IMR-90 (cell line): ENCODE results near the gene VEGFA. TPM values are rescaled to one million over a fixed set of nuclear protein-coding genes. Genes with fewer than 3 reads are reported as not detected.

ENCODE experiments used
- ATAC-seq: fragments of 200-7000 bp; cut with Tn5 transposase; 2 replicates; pipeline ENCODE4 v1.9.1; 2020; ENCODE audit warnings: low read depth, mild to moderate bottlenecking, moderate library complexity
- BruUV-seq: library from RNA; stranded (reverse); fragments of 400-500 nt; replicated peaks from 2 replicates; lab custom pipeline; 2021; lab: Mats Ljungman, UMichigan
- CTCF ChIA-PET: fragments of 300-600 bp; formaldehyde crosslinking; extraction: SDS; loops from one replicate; lab custom pipeline; 2021; ENCODE audit warnings: antibody characterized with exemption; lab: Yijun Ruan, JAX
- POLR2A ChIA-PET: fragments of 300-600 bp; sonication (Branson Sonifier 250); formaldehyde crosslinking; loops from one replicate; lab custom pipeline; 2022; ENCODE audit warnings: antibody characterized with exemption; ENCODE audit not compliant: unreplicated experiment; lab: Charles Lee
- DNase-seq: peaks from one replicate; pipeline ENCODE4 v3.0.0; 2013
- H2AFZ ChIP-seq: replicated peaks from 2 replicates; pipeline ENCODE3; 2013; ENCODE audit warnings: low read length, mild to moderate bottlenecking; ENCODE audit not compliant: poor library complexity
- H2AK5ac ChIP-seq: 2 replicates; pipeline ENCODE4 v1.6.1; 2013; ENCODE audit warnings: low read depth, low read length, inconsistent platforms
- H2AK9ac ChIP-seq: replicated peaks from 2 replicates; pipeline ENCODE3; 2013; ENCODE audit warnings: mild to moderate bottlenecking, low read depth, low read length, moderate library complexity; ENCODE audit not compliant: poor library complexity
- H2BK120ac ChIP-seq: 2 replicates; pipeline ENCODE4 v1.6.1; 2013; ENCODE audit warnings: low read depth, low read length, inconsistent platforms
- H2BK15ac ChIP-seq: 3 replicates; pipeline ENCODE4 v1.6.1; 2013; ENCODE audit warnings: low read depth, low read length, inconsistent platforms
- H2BK20ac ChIP-seq: 2 replicates; pipeline ENCODE4 v1.6.1; 2013; ENCODE audit warnings: low read depth, mild to moderate bottlenecking, inconsistent platforms, low read length, moderate library complexity
- H2BK5ac ChIP-seq: 2 replicates; pipeline ENCODE4 v1.6.1; 2013; ENCODE audit warnings: mild to moderate bottlenecking, low read depth, low read length, inconsistent platforms; ENCODE audit not compliant: poor library complexity, severe bottlenecking
- H3K14ac ChIP-seq: replicated peaks from 2 replicates; pipeline ENCODE4 v1.6.1; 2013; ENCODE audit warnings: low read depth, low read length, inconsistent platforms
- H3K18ac ChIP-seq: 2 replicates; pipeline ENCODE4 v1.6.1; 2013; ENCODE audit warnings: low read depth, low read length, control low read depth
- H3K23ac ChIP-seq: 2 replicates; pipeline ENCODE4 v1.6.1; 2013; ENCODE audit warnings: low read depth, low read length, inconsistent platforms
- H3K27ac ChIP-seq: 2 replicates; pipeline ENCODE4 v1.5.1; 2013; ENCODE audit warnings: mild to moderate bottlenecking, control low read depth, low read length; ENCODE audit not compliant: insufficient read depth
- H3K27me3 ChIP-seq: 2 replicates; pipeline ENCODE4 v1.6.1; 2013; ENCODE audit warnings: low read length; ENCODE audit not compliant: control insufficient read depth, insufficient read depth
- H3K36me3 ChIP-seq: 2 replicates; pipeline ENCODE4 v1.6.1; 2013; ENCODE audit warnings: low read length, mixed read lengths; ENCODE audit not compliant: control insufficient read depth, insufficient read depth
- H3K4ac ChIP-seq: 2 replicates; pipeline ENCODE4 v1.6.1; 2013; ENCODE audit warnings: low read depth, low read length, inconsistent platforms
- H3K4me1 ChIP-seq: 2 replicates; pipeline ENCODE4 v1.6.1; 2013; ENCODE audit warnings: low read length, mixed read lengths; ENCODE audit not compliant: control insufficient read depth, insufficient read depth
- H3K4me2 ChIP-seq: 2 replicates; pipeline ENCODE4 v1.6.1; 2013; ENCODE audit warnings: low read depth, mild to moderate bottlenecking, control low read depth, low read length, moderate library complexity
- H3K4me3 ChIP-seq: 2 replicates; pipeline ENCODE4 v1.5.1; 2013; ENCODE audit warnings: low read depth, mild to moderate bottlenecking, control low read depth, low read length, moderate library complexity; ENCODE audit not compliant: insufficient read depth
- H3K56ac ChIP-seq: 2 replicates; pipeline ENCODE4 v1.6.1; 2013; ENCODE audit warnings: low read length, inconsistent platforms; ENCODE audit not compliant: insufficient read depth; ENCODE audit errors: extremely low read depth
- H3K79me1 ChIP-seq, 2 experiments: 2 replicates each; pipeline ENCODE4 v1.6.1; 2013; ENCODE audit warnings: low read length in 2 of 2, inconsistent platforms in 1 of 2, low read depth in 1 of 2
- H3K9ac ChIP-seq: 2 replicates; pipeline ENCODE4 v1.6.1; 2013; ENCODE audit warnings: low read depth, low read length, control low read depth
- H3K9me1 ChIP-seq: 2 replicates; pipeline ENCODE4 v1.6.1; 2013; ENCODE audit warnings: low read length, inconsistent platforms; ENCODE audit not compliant: insufficient read depth
- H3K9me3 ChIP-seq: 2 replicates; pipeline ENCODE4 v1.6.1; 2013; ENCODE audit warnings: low read length; ENCODE audit not compliant: control insufficient read depth, insufficient read depth
- H4K20me1 ChIP-seq: 2 replicates; pipeline ENCODE4 v1.6.1; 2013; ENCODE audit warnings: low read length, inconsistent platforms; ENCODE audit not compliant: insufficient read depth
- H4K5ac ChIP-seq: 2 replicates; pipeline ENCODE4 v1.6.1; 2013; ENCODE audit warnings: mild to moderate bottlenecking, low read depth, low read length, control low read depth
- H4K8ac ChIP-seq, 2 experiments: 2 replicates each; pipeline ENCODE4 v1.6.1; 2013; ENCODE audit warnings: low read depth in 2 of 2, low read length in 2 of 2, control low read depth in 1 of 2, inconsistent platforms in 1 of 2
- H4K91ac ChIP-seq: 2 replicates; pipeline ENCODE4 v1.6.1; 2013; ENCODE audit warnings: low read depth, low read length, inconsistent platforms; ENCODE audit not compliant: insufficient read depth
- BHLHE40 ChIP-seq: fragments of 150-350 bp; IDR thresholded peaks from 2 replicates; pipeline ENCODE4 v1.6.1; 2016; ENCODE audit warnings: mild to moderate bottlenecking, low read depth, low read length
- CEBPB ChIP-seq: IDR thresholded peaks from 2 replicates; pipeline ENCODE4 v1.6.1; 2012; ENCODE audit warnings: low read depth, low read length, improper control_type of control experiment
- CHD1 ChIP-seq: IDR thresholded peaks from 2 replicates; pipeline ENCODE4 v1.6.1; 2012; ENCODE audit warnings: low read depth, low read length, improper control_type of control experiment
- CTCF ChIP-seq: conservative IDR thresholded peaks from 2 replicates; pipeline ENCODE4 v1.5.1; 2012; ENCODE audit warnings: mild to moderate bottlenecking, low read depth, low read length, improper control_type of control experiment
- FOS ChIP-seq: fragments of 150-350 bp; IDR thresholded peaks from 2 replicates; pipeline ENCODE4 v1.6.1; 2016; ENCODE audit warnings: low read depth, low read length
- MAFK ChIP-seq: IDR thresholded peaks from 2 replicates; pipeline ENCODE4 v1.6.1; 2012; ENCODE audit warnings: low read depth, low read length, improper control_type of control experiment
- MAZ ChIP-seq: IDR thresholded peaks from 2 replicates; pipeline ENCODE4 v1.6.1; 2012; ENCODE audit warnings: low read depth, mild to moderate bottlenecking, low read length, improper control_type of control experiment, moderate library complexity, borderline replicate concordance
- MXI1 ChIP-seq: IDR thresholded peaks from 2 replicates; pipeline ENCODE4 v1.6.1; 2012; ENCODE audit warnings: low read depth, mild to moderate bottlenecking, low read length, moderate library complexity, borderline replicate concordance
- NFE2L2 ChIP-seq: fragments of 150-350 bp; IDR thresholded peaks from 2 replicates; pipeline ENCODE4 v1.6.1; 2016; ENCODE audit warnings: low read depth, mild to moderate bottlenecking, low read length
- POLR2A ChIP-seq: IDR thresholded peaks from 2 replicates; pipeline ENCODE4 v1.6.1; 2012; ENCODE audit warnings: mild to moderate bottlenecking, low read depth, low read length
- RAD21 ChIP-seq: IDR thresholded peaks from 2 replicates; pipeline ENCODE4 v1.6.1; 2012; ENCODE audit warnings: low read length, improper control_type of control experiment
- RCOR1 ChIP-seq: IDR thresholded peaks from 2 replicates; pipeline ENCODE4 v1.6.1; 2012; ENCODE audit warnings: mild to moderate bottlenecking, low read length, improper control_type of control experiment; ENCODE audit not compliant: insufficient replicate concordance
- RFX5 ChIP-seq: IDR thresholded peaks from 2 replicates; pipeline ENCODE4 v1.8.0; 2012; ENCODE audit warnings: low read depth, mild to moderate bottlenecking, low read length, moderate library complexity
- SMC3 ChIP-seq: fragments of 150-350 bp; IDR thresholded peaks from 2 replicates; pipeline ENCODE4 v1.6.1; 2016; ENCODE audit warnings: low read depth, mild to moderate bottlenecking, antibody characterized with exemption, low read length, moderate library complexity
- USF2 ChIP-seq: fragments of 150-350 bp; IDR thresholded peaks from 2 replicates; pipeline ENCODE4 v1.6.1; 2017; ENCODE audit warnings: mild to moderate bottlenecking, antibody characterized with exemption, low read length, low read depth
- WGBS, 2 experiments: methylation state at CpG; one replicate each; pipeline versions ENCODE4 v1.1.5 to v1.1.7; 2013; ENCODE audit warnings: missing lambda C conversion rate in 2 of 2; ENCODE audit not compliant: insufficient read length in 1 of 2; ENCODE audit errors: extremely low coverage in 2 of 2; 5-methylcytosine and 5-hydroxymethylcytosine counted together
- dilution Hi-C: fragments of 300-500 bp; cut with HindIII; formaldehyde crosslinking; loops from one replicate; pipeline ENCODE4 v1.14.3; 2018; ENCODE audit warnings: low sequenced_read_pairs; ENCODE audit not compliant: unreplicated experiment
- in situ Hi-C: fragments of 300-500 bp; cut with MboI; formaldehyde crosslinking; loops from 3 replicates; pipeline ENCODE4 v1.14.3; 2019; ENCODE audit warnings: low sequenced_read_pairs, inconsistent platforms, mixed read lengths
- intact Hi-C: fragments of 100-400 bp; cut with micrococcal nuclease; formaldehyde crosslinking; loops from 2 replicates; pipeline ENCODE4 v1.10.0; 2022
- polyA plus RNA-seq, 3 experiments: library from polyadenylated mRNA; depleted of rRNA; stranded (reverse); fragments of >200 nt; gene quantifications; 2 replicates each; pipeline ENCODE4 v1.2.3, GENCODE V29; 2012; ENCODE audit warnings: low replicate concordance in 1 of 3
- total RNA-seq: library from RNA; depleted of rRNA; stranded (reverse); fragments of >200 nt; gene quantifications from 2 replicates; pipeline ENCODE4 v1.2.3, GENCODE V29; 2012

Gene VEGFA
- total and polyA plus RNA-seq, 2 of the 4 experiments (the other 2 are of a cell fraction), result 190 to 234 TPM

GRCh38 chr6:43774776-43775534 lies 4.9 kb downstream of the VEGFA start:
- H2AFZ ChIP-seq, result peak overlapping the region; percentile 89
- TF ChIP-seq MAZ (peak; percentile 24; the same call in 1 of the 2 replicates), CEBPB (no peak), CTCF (peak; percentile 83), SMC3 (peak; percentile 63), USF2 (no peak), BHLHE40 (no peak), RCOR1 (no peak), CHD1 (0 out of 2 replicates have a peak, but pooled peaks have one; percentile 18), RFX5 (no peak), NFE2L2 (no peak), MAFK (no peak), MXI1 (0 out of 2 replicates have a peak, but pooled peaks have one; percentile 11), POLR2A (no peak), FOS (no peak), RAD21 (peak; percentile 61)

More at GRCh38 chr6:43774776-43775534, 4.9 kb downstream of the VEGFA start:
- ChIA-PET CTCF (interaction anchor here (0.6 to 2.0 kb wide), 10 partner anchors 9 to 304 kb away, joined by 3 to 6 read pairs (median 4); no protein-coding TSS in a partner anchor), POLR2A (no interaction called here)
- no peaks in the 10 kb centered on the region for H3K9me3 ChIP-seq
- no TSS peak for BruUV-seq
- H3K9me1 ChIP-seq, result peaks cover 31% of the 10 kb centered on the region
- peak overlapping the region; percentile 11; the same call in 1 of the 2 replicates for H2BK120ac ChIP-seq
- H3K23ac ChIP-seq, result peak overlapping the region; percentile 80
- H3K36me3 ChIP-seq, result peaks cover 69% of the 10 kb centered on the region
- peak overlapping the region; percentile 87 for H2AK5ac ChIP-seq
- H3K14ac ChIP-seq, result peak overlapping the region; percentile 82
- H4K91ac ChIP-seq, result peak overlapping the region; percentile 60
- dilution Hi-C loops (no loop called here), in situ Hi-C loops (loop anchor here (5.0 kb wide), 1 partner anchor 297 kb away; no protein-coding TSS in a partner anchor), intact Hi-C loops (loop anchor here (1.0 to 5.0 kb wide), 4 partner anchors 51 to 222 kb away; partner anchors contain the start of genes GTPBP2 and MRPS18A)
- H2BK20ac ChIP-seq, result no peak overlapping the region
- H3K4ac ChIP-seq, result peak overlapping the region; percentile 76
- peak overlapping the region; percentile 17; the same call in 1 of the 2 replicates for H4K5ac ChIP-seq
- H3K4me2 ChIP-seq, result peak overlapping the region; percentile 95
- ATAC-seq, result peak; percentile 34
- H2BK5ac ChIP-seq, result peak overlapping the region; percentile 41
- H3K56ac ChIP-seq, result peak overlapping the region; percentile 35; the same call in 1 of the 2 replicates
- peaks cover 98% of the 10 kb centered on the region for H4K20me1 ChIP-seq
- 0 out of 3 replicates have a peak overlapping the region, but pooled peaks have one; percentile 21 for H2BK15ac ChIP-seq
- H3K4me3 ChIP-seq, result peak overlapping the region; percentile 94
- peak overlapping the region; percentile 12; the same call in 1 of the 2 replicates for H3K18ac ChIP-seq
- no peaks in the 10 kb centered on the region for H3K27me3 ChIP-seq
- peak overlapping the region; percentile 92 for H3K27ac ChIP-seq
- H2AK9ac ChIP-seq, result peak overlapping the region; percentile 95
- H3K9ac ChIP-seq, result peak overlapping the region; percentile 97
- peak; percentile 61 for DNase-seq
- peaks cover 38 to 81% of the 10 kb centered on the region in 2 experiments for H3K79me1 ChIP-seq
- peak overlapping the region in 1 of 2 experiments; percentile 62; a peak in 2 of 4 replicates for H4K8ac ChIP-seq
- 30% methylated on average over 2 of the region's 17 CpGs; no CpG with 5 or more reads in 1 of the 2 experiments for WGBS, 2 experiments
- H3K4me1 ChIP-seq, result peaks cover 23% of the 10 kb centered on the region
